ENCODE measurements around the gene PRDM16. TPM values are rescaled to one million over a fixed set of nuclear protein-coding genes. Genes with fewer than 3 reads are reported as not detected.

Gene PRDM16
- polyA plus RNA-seq, 1 of the 3 experiments (the other 2 are of a cell fraction): not detected

- H3K9ac ChIP-seq: no peak overlapping the region
- H3K36me3 ChIP-seq (replicated peaks in 1 of 2; ENCODE audit: control insufficient read depth in 1 of 2, insufficient read depth in 2 of 2, low read length in 1 of 2): no peaks in the 10 kb centered on the region
- WGBS (ENCODE audit: low lambda C conversion rate): 31% methylated on average over 10 of the region's 14 CpGs
- H3K79me2 ChIP-seq (ENCODE audit: insufficient read depth): no peaks in the 10 kb centered on the region
- no peaks in the 10 kb centered on the region for H3F3A ChIP-seq (replicated peaks; ENCODE audit: insufficient read depth)
- CTCF ChIA-PET: interaction anchor here (2.7 kb wide), 1 partner anchor 390 kb away, joined by 7 read pairs; no protein-coding TSS in a partner anchor
- H3K27me3 ChIP-seq (ENCODE audit: insufficient read depth): no peaks in the 10 kb centered on the region
- TF ChIP-seq TAF1 (IDR thresholded peaks at IDR 0.05; ENCODE audit: borderline replicate concordance, low read depth, low read length) (no peak), REST (IDR thresholded peaks at IDR 0.05; ENCODE audit: low read depth, low read length) (no peak), RCOR1 (IDR thresholded peaks at IDR 0.05; ENCODE audit: low read length) (no peak), ZBTB33 (IDR thresholded peaks at IDR 0.05; ENCODE audit: borderline replicate concordance, low read depth) (no peak), MAX (IDR thresholded peaks at IDR 0.05; ENCODE audit: low read depth) (no peak), USF2 (IDR thresholded peaks at IDR 0.05; ENCODE audit: borderline replicate concordance, low read depth, low read length) (no peak), CHD2 (IDR thresholded peaks at IDR 0.05; ENCODE audit: low read length, partially characterized antibody) (no peak), IRF3 (IDR thresholded peaks at IDR 0.05; ENCODE audit: low read depth, low read length) (no peak), NRF1 (IDR thresholded peaks at IDR 0.05; ENCODE audit: low read depth, low read length) (no peak), RXRA (IDR thresholded peaks at IDR 0.05; ENCODE audit: borderline replicate concordance, low read depth) (no peak), SMC3 (IDR thresholded peaks at IDR 0.05; ENCODE audit: low read depth, low read length) (no peak), FOXJ3 (CRISPR knock-in tag; IDR thresholded peaks at IDR 0.05) (no peak), NFIC (IDR thresholded peaks at IDR 0.05; ENCODE audit: borderline replicate concordance) (no peak), CTCF (IDR thresholded peaks at IDR 0.05) (no peak), MXI1 (IDR thresholded peaks at IDR 0.05; ENCODE audit: low read depth, low read length) (no peak), YY1 (IDR thresholded peaks at IDR 0.05; ENCODE audit: low read depth) (no peak), TEAD4 (IDR thresholded peaks at IDR 0.05; ENCODE audit: borderline replicate concordance, insufficient read depth) (no peak), USF1 (IDR thresholded peaks at IDR 0.05; ENCODE audit: borderline replicate concordance, low read depth) (no peak)
- DNase-seq: no peak
- H3K9me2 ChIP-seq: no peaks in the 10 kb centered on the region
- no peaks in the 10 kb centered on the region for H3K4me1 ChIP-seq (ENCODE audit: control insufficient read depth in 1 of 2, insufficient read depth in 2 of 2, low read depth in 1 of 2, low read length in 1 of 2)
- H3K4me3 ChIP-seq (ENCODE audit: low read depth in 2 of 2, low read length in 1 of 2): no peak overlapping the region
- H3K4me2 ChIP-seq: no peak overlapping the region
- POLR2A ChIA-PET: no interaction called here
- no peaks in the 10 kb centered on the region for H3K9me3 ChIP-seq
- H3K27ac ChIP-seq (ENCODE audit: low read depth in 2 of 2, low read length in 1 of 2): no peak overlapping the region
- H2AFZ ChIP-seq (ENCODE audit: low read depth): no peak overlapping the region
- no peaks in the 10 kb centered on the region for H4K20me1 ChIP-seq (ENCODE audit: insufficient read depth)
Measured at GRCh38 chr1:3034728-3035562, 34.1 kb upstream of the PRDM16 start.

All from SK-N-SH (cell line).